ENCODE results near the gene MAP3K3. TPM values are rescaled to one million over a fixed set of nuclear protein-coding genes. Genes with fewer than 3 reads are reported as not detected.

Gene MAP3K3
- total RNA-seq = 10 to 100 TPM; 32.2 to 41.0 (median 36.3) TPM
- polyA plus RNA-seq = 10 to 100 TPM; 34.0 to 36.4 TPM
- long read RNA-seq, donor 1, partial matches to known transcripts = 53 of 62 reads
- long read RNA-seq, donor 1, other reads (novel, unspliced or antisense) = 8 of 62 reads
- long read RNA-seq, donor 2, partial matches to known transcripts = 7 of 9 reads
- long read RNA-seq, donor 2, other reads (novel, unspliced or antisense) = 0 of 9 reads
- long read RNA-seq, donor 3, full-length matches to known transcripts = 59 of 80 reads
- long read RNA-seq, donor 3, partial matches to known transcripts = 15 of 80 reads
- long read RNA-seq, donor 3, other reads (novel, unspliced or antisense) = 6 of 80 reads

DNA sequence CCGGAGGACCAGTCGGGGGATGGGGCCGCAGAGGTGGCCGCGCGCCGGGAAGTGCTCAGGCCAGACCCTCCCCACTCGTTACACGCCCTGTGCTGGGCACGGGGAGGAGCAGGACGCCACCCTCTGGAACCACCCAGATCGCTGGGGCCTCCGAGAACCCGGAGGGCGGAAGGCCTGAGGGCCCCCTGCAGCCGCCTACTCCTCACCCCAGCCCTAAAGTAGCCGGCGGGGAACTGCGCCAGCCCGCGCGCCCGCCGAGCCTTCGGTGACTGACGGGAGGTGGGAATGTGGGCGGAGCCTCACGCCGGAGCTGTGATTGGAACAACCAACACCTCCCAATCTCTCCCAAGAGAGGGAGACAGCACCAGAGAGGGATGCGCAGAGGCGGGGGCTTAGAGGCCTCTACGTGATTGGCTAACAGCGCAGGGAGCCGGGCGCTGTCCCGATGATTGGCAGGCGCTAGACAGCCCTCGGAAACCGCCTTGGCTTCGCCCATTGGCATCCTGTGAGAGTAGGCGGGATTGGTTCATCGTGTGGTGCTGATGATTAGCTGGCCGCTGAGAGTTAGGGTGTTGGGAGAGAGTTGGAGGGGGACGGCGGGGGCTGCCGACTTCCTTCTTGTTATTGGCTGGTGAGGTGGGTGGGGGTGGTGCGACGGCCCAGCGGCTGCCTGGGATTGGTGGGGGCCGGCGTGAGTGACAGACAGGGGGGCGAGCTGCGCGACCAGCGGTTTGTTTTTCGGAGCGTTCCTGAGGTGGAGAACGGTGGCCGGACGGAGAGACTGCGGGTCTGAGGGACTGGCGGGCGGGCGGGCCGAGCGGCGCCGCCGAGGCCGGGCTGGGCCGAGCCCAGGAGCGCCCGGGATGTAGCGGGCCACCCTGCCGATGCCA is at the start of gene MAP3K3:
MAP3K3 (plus strand) TSS at position 734 of the 890 bp plus-strand sequence. CDS start 343 bp downstream, outside the sequence.
- H3K4me1 ChIP-seq (ENCODE audit: insufficient read depth) = peaks cover 6% of the 10 kb centered on the region
- peak within 1 kb of the TSS; percentile 72 to 89 for H3K27ac ChIP-seq
- 0% methylated on average over 68 to 75 of the region's 75 CpGs for WGBS, 3 donors
- no peaks in the 10 kb centered on the region for H3K9me3 ChIP-seq
- H3K4me3 ChIP-seq = peak within 1 kb of the TSS; percentile 64
- peak; percentile 75 for TF ChIP-seq POLR2A (IDR thresholded peaks at IDR 0.05)
- TF ChIP-seq EP300 (IDR thresholded peaks at IDR 0.05) = no peak
- TF ChIP-seq, protein P1, sequence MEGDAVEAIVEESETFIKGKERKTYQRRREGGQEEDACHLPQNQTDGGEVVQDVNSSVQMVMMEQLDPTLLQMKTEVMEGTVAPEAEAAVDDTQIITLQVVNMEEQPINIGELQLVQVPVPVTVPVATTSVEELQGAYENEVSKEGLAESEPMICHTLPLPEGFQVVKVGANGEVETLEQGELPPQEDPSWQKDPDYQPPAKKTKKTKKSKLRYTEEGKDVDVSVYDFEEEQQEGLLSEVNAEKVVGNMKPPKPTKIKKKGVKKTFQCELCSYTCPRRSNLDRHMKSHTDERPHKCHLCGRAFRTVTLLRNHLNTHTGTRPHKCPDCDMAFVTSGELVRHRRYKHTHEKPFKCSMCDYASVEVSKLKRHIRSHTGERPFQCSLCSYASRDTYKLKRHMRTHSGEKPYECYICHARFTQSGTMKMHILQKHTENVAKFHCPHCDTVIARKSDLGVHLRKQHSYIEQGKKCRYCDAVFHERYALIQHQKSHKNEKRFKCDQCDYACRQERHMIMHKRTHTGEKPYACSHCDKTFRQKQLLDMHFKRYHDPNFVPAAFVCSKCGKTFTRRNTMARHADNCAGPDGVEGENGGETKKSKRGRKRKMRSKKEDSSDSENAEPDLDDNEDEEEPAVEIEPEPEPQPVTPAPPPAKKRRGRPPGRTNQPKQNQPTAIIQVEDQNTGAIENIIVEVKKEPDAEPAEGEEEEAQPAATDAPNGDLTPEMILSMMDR (IDR thresholded peaks at IDR 0.05) = peak in 2 of 3 donors; percentile 11 to 14
- H3K27me3 ChIP-seq = no peaks in the 10 kb centered on the region
- DNase-seq = peak; percentile 98 to 99 (median 99)
- H3K36me3 ChIP-seq = no peaks in the 10 kb centered on the region
- intact Hi-C loops (cut with DNase I) = no loop called here

DNA sequence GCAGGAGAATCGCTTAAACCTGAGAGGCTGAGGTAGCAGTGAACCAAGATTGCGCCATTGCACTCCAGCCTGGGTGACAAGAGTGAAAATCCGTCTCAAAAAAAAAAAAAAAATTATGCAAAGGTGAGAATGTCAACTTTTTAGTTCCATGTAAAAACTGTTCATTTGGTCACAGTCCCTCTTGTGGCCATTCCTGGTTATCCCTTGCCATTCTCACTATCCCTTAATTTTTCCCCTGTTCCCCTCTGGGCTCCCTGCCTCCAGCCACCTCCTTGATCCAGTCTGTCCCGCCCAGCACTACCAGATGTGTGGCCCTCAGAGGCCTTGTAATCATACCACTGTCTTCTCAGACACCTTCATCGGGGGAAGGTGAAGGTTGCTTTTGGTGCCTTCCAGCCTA is 48.6 kb upstream of the MAP3K3 start:
- H3K27me3 ChIP-seq = no peaks in the 10 kb centered on the region
- intact Hi-C loops (cut with DNase I) = no loop called here
- no peak overlapping the region for H3K4me3 ChIP-seq
- peaks cover 2% of the 10 kb centered on the region for H3K4me1 ChIP-seq (ENCODE audit: insufficient read depth)
- H3K9me3 ChIP-seq = no peaks in the 10 kb centered on the region
- H3K27ac ChIP-seq = no peak overlapping the region
- DNase-seq = no peak
- no peaks in the 10 kb centered on the region for H3K36me3 ChIP-seq
- TF ChIP-seq EP300 (IDR thresholded peaks at IDR 0.05) (no peak), POLR2A (IDR thresholded peaks at IDR 0.05) (no peak)
- TF ChIP-seq, protein P1 (IDR thresholded peaks at IDR 0.05) = no peak
- 85 to 88% (median 86%) methylated on average over 5 of the region's 5 CpGs for WGBS, 3 donors

DNA sequence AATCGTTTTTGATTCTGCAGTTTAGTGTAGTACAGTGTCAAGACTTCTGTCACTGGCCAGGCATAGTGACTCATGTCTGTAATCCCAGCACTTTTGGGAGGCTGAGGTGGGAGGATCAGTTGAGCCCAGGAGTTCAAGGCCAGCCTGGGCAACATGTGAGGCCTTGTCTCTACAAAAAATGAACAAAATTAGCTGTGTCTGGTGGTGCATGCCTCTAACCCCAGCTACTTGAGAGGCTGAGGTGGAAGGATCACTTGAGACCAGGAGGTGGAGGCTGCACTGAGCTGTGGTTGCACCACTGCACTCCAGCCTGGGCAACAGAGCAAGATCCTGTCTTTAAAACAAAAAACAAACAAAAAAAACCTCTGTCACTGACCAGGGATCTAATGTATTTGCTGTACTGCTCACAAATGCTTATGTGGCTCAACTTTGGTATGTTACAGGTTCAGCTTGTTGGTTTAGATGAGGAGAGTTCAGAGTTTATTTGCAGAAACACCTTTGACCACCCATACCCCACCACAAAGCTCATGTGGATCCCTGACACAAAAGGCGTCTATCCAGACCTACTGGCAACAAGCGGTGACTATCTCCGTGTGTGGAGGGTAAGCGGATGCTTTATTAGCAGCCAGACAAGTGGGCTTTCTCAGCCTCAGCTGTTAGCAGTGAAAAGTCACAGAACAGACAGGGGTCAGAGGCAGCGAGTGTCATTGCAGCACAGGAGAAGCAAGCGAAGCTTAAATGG is 44.0 kb upstream of the MAP3K3 start:
- intact Hi-C loops (cut with DNase I) = no loop called here
- 39 to 67% (median 45%) methylated on average over 7 of the region's 7 CpGs for WGBS, 3 donors

More for the DNA sequence above, 44.0 kb upstream of the MAP3K3 start:
- Histone ChIP-seq H3K36me3 (no peaks in the 10 kb centered on the region), H3K27me3 (no peaks in the 10 kb centered on the region), H3K4me1 (ENCODE audit: insufficient read depth) (peaks cover 2% of the 10 kb centered on the region), H3K9me3 (no peaks in the 10 kb centered on the region), H3K27ac (no peak overlapping the region), H3K4me3 (no peak overlapping the region)
- TF ChIP-seq EP300 (IDR thresholded peaks at IDR 0.05) (no peak), POLR2A (IDR thresholded peaks at IDR 0.05) (no peak)
- TF ChIP-seq, protein P1 (IDR thresholded peaks at IDR 0.05) = no peak
- no peak for DNase-seq

All from ovary (tissue), 10 donors.